Measurements from ENCODE around the gene NUDT15.

NUDT15 gene

GRCh38 chr13:48066310-48066989 is 28.9 kb downstream of the NUDT15 start:
- peaks cover 2 to 44% of the 10 kb centered on the region in 2 experiments; a peak in 2 of 3 replicates for H3K36me3 ChIP-seq (ENCODE audit: control insufficient read depth in 2 of 2, insufficient read depth in 1 of 2, low read length in 2 of 2)
- TF ChIP-seq ZNF148 (tag by site-specific recombination; IDR thresholded peaks at IDR 0.05; ENCODE audit: borderline replicate concordance) (no peak), SP7 (tag by site-specific recombination; IDR thresholded peaks at IDR 0.05) (no peak), SETDB1 (IDR thresholded peaks at IDR 0.05; ENCODE audit: insufficient read length, low read length) (peak; percentile 21)
- no peak overlapping the region for H3K27ac ChIP-seq (ENCODE audit: extremely low read depth, low read depth, low read length)
- CTCF ChIA-PET: interaction anchor here (0.6 to 1.3 kb wide), 3 partner anchors 18 to 55 kb away, joined by 3 to 8 read pairs (median 5); partner anchors contain the start of gene NUDT15
- no peaks in the 10 kb centered on the region for H3K9me3 ChIP-seq (ENCODE audit: control insufficient read depth, insufficient read depth, low read depth, low read length)
- H3K4me3 ChIP-seq (ENCODE audit: low read depth, low read length): no peak overlapping the region
- H3K4me1 ChIP-seq (ENCODE audit: control insufficient read depth, insufficient read depth, low read length): no peaks in the 10 kb centered on the region
- POLR2A ChIA-PET: no interaction called here

GRCh38 chr13:48068036-48068435 is 30.5 kb downstream of the NUDT15 start:
- CTCF ChIA-PET: no interaction called here
- H3K4me1 ChIP-seq (ENCODE audit: control insufficient read depth, insufficient read depth, low read length): no peaks in the 10 kb centered on the region
- H3K9me3 ChIP-seq (ENCODE audit: control insufficient read depth, insufficient read depth, low read depth, low read length): no peaks in the 10 kb centered on the region
- TF ChIP-seq ZNF10 (tag by site-specific recombination; IDR thresholded peaks at IDR 0.05): no peak
- TF ChIP-seq ZNF521 (tag by site-specific recombination; IDR thresholded peaks at IDR 0.05): no peak
- no peak for TF ChIP-seq ZBTB48 (tag by site-specific recombination; IDR thresholded peaks at IDR 0.05)
- no peak for TF ChIP-seq ZFP41 (tag by site-specific recombination; IDR thresholded peaks at IDR 0.05; ENCODE audit: borderline replicate concordance)
- no peak for TF ChIP-seq ZNF18 (tag by site-specific recombination; IDR thresholded peaks at IDR 0.05)
- no peak for TF ChIP-seq HOXD13 (CRISPR knock-in tag; IDR thresholded peaks at IDR 0.05; ENCODE audit: borderline replicate concordance)
- no peak for TF ChIP-seq ZNF555 (tag by site-specific recombination; conservative IDR thresholded peaks at IDR 0.05)
- no peak for TF ChIP-seq ZBTB26 (tag by site-specific recombination; optimal IDR thresholded peaks at IDR 0.05)
- TF ChIP-seq ZNF311 (tag by site-specific recombination; IDR thresholded peaks at IDR 0.05; ENCODE audit: borderline replicate concordance): no peak
- TF ChIP-seq ZNF626 (tag by site-specific recombination; IDR thresholded peaks at IDR 0.05): no peak
- TF ChIP-seq ZNF155 (tag by site-specific recombination; IDR thresholded peaks at IDR 0.05): no peak
- no peak for TF ChIP-seq ZSCAN23 (tag by site-specific recombination; IDR thresholded peaks at IDR 0.05)
- TF ChIP-seq ZNF530 (tag by site-specific recombination; IDR thresholded peaks at IDR 0.05; ENCODE audit: low read depth): no peak
- TF ChIP-seq ZNF514 (tag by site-specific recombination; IDR thresholded peaks at IDR 0.05): no peak
- TF ChIP-seq ZNF571 (tag by site-specific recombination; IDR thresholded peaks at IDR 0.05): no peak
- no peak for TF ChIP-seq BCL11A (tag by site-specific recombination; IDR thresholded peaks at IDR 0.05; ENCODE audit: low read depth)
- no peak for TF ChIP-seq ZNF23 (tag by site-specific recombination; IDR thresholded peaks at IDR 0.05; ENCODE audit: borderline replicate concordance)
- no peak overlapping the region for H3K4me3 ChIP-seq (ENCODE audit: low read depth, low read length)
- peaks cover 4 to 60% of the 10 kb centered on the region in 2 experiments; a peak in 2 of 3 replicates for H3K36me3 ChIP-seq (ENCODE audit: control insufficient read depth in 2 of 2, insufficient read depth in 1 of 2, low read length in 2 of 2)
- no peak overlapping the region for H3K27ac ChIP-seq (ENCODE audit: extremely low read depth, low read depth, low read length)
- POLR2A ChIA-PET: no interaction called here
